Measurements from ENCODE around the gene COX6B2.
A peak's percentile ranks its signal among the peaks of the same experiment; 100 is the strongest.

The COX6B2 gene

DNA sequence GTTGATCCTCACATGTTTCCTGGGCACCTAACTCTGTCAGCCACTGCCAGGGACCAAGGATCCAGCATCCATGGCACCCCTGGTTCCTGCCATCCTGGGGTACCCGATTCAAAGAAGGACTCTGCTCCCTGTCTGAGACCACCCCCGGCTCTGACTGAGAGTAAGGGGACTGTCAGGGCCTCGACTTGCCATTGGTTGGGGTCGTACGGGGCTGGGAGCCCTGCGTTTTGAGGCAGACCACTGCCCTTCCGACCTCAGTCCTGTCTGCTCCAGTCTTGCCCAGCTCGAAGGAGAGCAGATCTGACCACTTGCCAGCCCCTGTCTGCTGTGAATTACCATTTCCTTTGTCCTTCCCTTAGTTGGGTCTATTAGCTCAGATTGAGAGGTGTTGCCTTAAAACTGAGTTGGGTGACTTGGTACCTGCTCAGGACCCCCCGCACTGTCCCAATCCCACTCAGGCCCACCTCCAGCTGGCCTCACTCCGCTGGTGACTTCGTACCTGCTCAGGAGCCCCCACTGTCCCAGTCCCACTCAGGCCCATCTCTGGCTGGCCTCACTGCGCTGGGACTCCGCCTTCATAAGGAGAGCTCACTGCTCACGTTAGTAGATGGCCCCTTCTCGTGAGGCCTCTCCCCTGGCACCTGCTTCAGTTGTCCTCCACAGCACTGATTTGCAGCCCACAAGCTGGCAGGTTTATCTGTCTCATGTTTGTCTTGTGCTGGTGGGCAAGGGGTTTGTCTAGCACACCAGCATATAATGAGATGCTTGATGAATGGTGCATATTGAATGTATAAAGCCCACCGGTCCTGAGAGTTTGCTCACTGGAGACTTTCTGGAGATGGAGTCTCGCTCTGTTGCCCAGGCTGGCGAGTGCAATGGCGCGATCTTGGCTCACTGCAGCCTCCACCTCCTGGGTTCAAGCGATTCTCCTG lies 35.1 kb upstream of the COX6B2 start:
- Histone ChIP-seq H3K9me3 (ENCODE audit: insufficient read depth, low read depth, low read length) (no peaks in the 10 kb centered on the region), H3K4me3 (ENCODE audit: low read length) (peak overlapping the region; percentile 32; the same call in 1 of the 2 replicates), H3K27me3 (ENCODE audit: insufficient read depth, low read length) (no peaks in the 10 kb centered on the region), H3K36me3 (ENCODE audit: insufficient read depth, low read depth, low read length) (peaks cover 42% of the 10 kb centered on the region), H3K4me1 (ENCODE audit: insufficient read depth, low read length) (peaks cover 46% of the 10 kb centered on the region), H3K9ac (ENCODE audit: low read depth, low read length) (no peak overlapping the region; the same call in 1 of the 2 replicates), H3K27ac (ENCODE audit: low read length) (no peak overlapping the region)

DNA sequence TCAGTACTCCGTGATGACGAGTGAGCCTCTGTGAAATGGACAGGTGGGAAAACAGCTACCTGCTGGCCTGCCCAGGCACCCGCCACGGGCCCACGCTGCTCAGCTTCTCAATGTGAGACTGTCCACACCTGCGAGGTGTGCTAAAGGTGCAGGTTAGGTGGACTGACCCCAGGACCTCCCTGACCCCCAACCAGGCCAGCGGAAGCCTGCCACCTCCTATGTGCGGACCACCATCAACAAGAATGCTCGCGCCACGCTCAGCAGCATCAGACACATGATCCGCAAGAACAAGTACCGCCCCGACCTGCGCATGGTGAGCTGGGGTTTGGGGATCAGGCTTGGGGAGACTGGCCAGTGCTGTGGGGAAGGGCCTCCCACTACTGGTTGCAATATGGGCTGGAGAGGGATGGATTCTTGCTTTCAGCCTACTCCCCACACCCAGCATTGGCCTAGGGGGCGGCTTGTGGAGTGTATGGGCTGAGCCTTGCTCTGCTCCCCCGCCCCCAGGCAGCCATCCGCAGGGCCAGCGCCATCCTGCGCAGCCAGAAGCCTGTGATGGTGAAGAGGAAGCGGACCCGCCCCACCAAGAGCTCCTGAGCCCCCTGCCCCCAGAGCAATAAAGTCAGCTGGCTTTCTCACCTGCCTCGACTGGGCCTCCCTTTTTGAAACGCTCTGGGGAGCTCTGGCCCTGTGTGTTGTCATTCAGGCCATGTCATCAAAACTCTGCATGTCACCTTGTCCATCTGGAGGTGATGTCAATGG lies 33.4 kb upstream of the COX6B2 start:
- peaks cover 5% of the 10 kb centered on the region for H3K27me3 ChIP-seq (ENCODE audit: insufficient read depth, low read length)
- H3K27ac ChIP-seq (ENCODE audit: low read length): no peak overlapping the region
- H3K4me1 ChIP-seq (ENCODE audit: insufficient read depth, low read length): peaks cover 44% of the 10 kb centered on the region
- peaks cover 42% of the 10 kb centered on the region for H3K36me3 ChIP-seq (ENCODE audit: insufficient read depth, low read depth, low read length)
- peak overlapping the region; percentile 99 for H3K4me3 ChIP-seq (ENCODE audit: low read length)
- H3K9ac ChIP-seq (ENCODE audit: low read depth, low read length): peak overlapping the region; percentile 100
- H3K9me3 ChIP-seq (ENCODE audit: insufficient read depth, low read depth, low read length): no peaks in the 10 kb centered on the region

GRCh38 chr19:55386493-55386971 lies 32.0 kb upstream of the COX6B2 start:
- peaks cover 18% of the 10 kb centered on the region for H3K27me3 ChIP-seq (ENCODE audit: insufficient read depth, low read length)
- H3K27ac ChIP-seq (ENCODE audit: low read length): peak overlapping the region; percentile 87
- peaks cover 37% of the 10 kb centered on the region for H3K4me1 ChIP-seq (ENCODE audit: insufficient read depth, low read length)

GRCh38 chr19:55385724-55386492 lies 31.4 kb upstream of the COX6B2 start, which contains the start of gene RPL28:
Gene RPL28 (plus strand): TSS chr19:55385932. CDS start chr19:55386358, 426 bp downstream.
- H3K4me1 ChIP-seq (ENCODE audit: insufficient read depth, low read length): peaks cover 31% of the 10 kb centered on the region
- peaks cover 42% of the 10 kb centered on the region for H3K36me3 ChIP-seq (ENCODE audit: insufficient read depth, low read depth, low read length)
- H3K9me3 ChIP-seq (ENCODE audit: insufficient read depth, low read depth, low read length): no peaks in the 10 kb centered on the region
- peak within 1 kb of the TSS; percentile 87 for H3K27ac ChIP-seq (ENCODE audit: low read length)
- H3K27me3 ChIP-seq (ENCODE audit: insufficient read depth, low read length): peaks cover 21% of the 10 kb centered on the region
- peak within 1 kb of the TSS; percentile 100 for H3K9ac ChIP-seq (ENCODE audit: low read depth, low read length)
- H3K4me3 ChIP-seq (ENCODE audit: low read length): peak within 1 kb of the TSS; percentile 99

More at GRCh38 chr19:55386493-55386971, 32.0 kb upstream of the COX6B2 start:
- Histone ChIP-seq H3K9me3 (ENCODE audit: insufficient read depth, low read depth, low read length) (no peaks in the 10 kb centered on the region), H3K36me3 (ENCODE audit: insufficient read depth, low read depth, low read length) (peaks cover 42% of the 10 kb centered on the region), H3K9ac (ENCODE audit: low read depth, low read length) (peak overlapping the region; percentile 100), H3K4me3 (ENCODE audit: low read length) (peak overlapping the region; percentile 99)

DNA sequence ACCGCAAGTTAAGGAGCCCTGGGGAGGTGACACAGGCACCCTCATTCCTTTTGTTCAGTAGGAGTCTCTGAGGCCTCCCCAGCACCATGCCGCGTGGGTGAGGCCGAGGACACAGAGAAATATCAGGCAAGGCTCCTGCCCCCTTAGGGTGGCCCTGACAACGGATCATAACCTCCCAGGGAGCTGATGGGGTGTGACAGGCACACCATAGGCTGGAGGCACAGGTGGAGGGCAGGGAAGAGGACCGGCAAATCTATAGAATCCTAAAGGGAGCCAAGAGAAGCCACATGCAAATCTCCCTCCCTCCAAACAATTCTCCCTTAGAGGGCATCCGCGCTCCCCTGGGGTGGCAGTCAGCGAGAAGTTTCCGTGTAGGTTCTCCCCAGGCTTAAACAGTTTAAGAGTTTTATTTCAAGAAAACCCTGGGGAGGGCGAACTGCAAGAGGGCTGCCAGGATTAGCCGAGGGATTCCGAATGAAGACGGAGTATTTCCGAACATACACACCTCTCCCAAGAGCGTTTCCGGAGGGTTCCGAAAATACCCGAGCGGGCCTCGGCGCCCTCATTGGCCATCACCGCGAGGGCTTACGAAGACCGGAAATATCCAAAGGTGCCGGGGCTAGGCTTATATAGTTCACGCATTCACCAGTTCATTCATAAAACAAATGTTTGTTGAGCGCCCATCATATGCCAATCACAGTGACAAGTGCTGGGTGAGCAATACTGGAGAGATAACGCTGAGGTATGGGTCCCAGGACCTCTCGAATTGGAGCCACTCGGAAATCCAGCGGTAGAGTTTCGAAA lies 30.6 kb upstream of the COX6B2 start:
- H3K27me3 ChIP-seq (ENCODE audit: insufficient read depth, low read length): peaks cover 21% of the 10 kb centered on the region
- peak overlapping the region; percentile 71 for H3K27ac ChIP-seq (ENCODE audit: low read length)
- peaks cover 38% of the 10 kb centered on the region for H3K36me3 ChIP-seq (ENCODE audit: insufficient read depth, low read depth, low read length)
- H3K4me3 ChIP-seq (ENCODE audit: low read length): peak overlapping the region; percentile 99
- no peaks in the 10 kb centered on the region for H3K9me3 ChIP-seq (ENCODE audit: insufficient read depth, low read depth, low read length)
- peaks cover 31% of the 10 kb centered on the region for H3K4me1 ChIP-seq (ENCODE audit: insufficient read depth, low read length)
- H3K9ac ChIP-seq (ENCODE audit: low read depth, low read length): peak overlapping the region; percentile 100; the same call in 1 of the 2 replicates

DNA sequence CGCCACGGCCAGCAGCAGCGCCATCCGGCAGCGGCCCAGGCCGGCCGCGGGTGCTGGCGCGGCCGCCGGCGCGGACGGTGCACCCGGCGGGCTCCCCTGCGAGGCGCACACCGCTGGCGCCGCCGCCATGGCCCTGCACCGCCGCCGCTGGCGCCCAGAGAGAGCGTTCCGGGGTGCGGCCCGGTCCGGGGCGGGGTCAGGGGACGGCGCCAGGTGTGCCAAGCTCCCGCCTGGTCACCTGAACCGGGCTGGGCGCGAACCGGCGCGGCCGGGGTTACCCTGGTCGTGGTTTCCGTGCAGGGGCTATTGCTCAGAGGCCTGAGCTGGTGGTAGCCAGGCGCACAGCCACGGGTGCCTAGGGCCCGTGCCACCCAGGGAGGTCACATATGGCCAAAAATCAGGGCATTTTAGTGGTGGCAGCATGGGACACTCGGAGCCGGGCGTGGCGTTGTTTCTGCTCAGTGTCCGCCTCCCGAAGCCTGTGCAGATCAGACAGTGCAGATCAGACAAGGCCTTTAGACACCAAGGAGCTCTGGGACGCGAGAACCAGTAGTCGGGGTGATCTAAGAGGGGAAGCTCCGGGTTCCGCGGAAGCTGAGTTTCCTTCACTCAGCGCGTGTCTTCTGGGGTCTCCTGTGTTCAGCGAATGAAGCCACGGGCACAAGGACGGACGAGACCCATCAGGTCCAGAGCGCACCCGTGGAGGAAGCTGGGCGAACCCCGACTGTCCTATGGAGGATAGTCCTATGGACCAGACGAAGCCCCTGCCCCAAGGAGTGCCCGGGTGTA lies 29.8 kb upstream of the COX6B2 start, which contains the start of gene TMEM238:
TSS of gene TMEM238 (minus strand) at position 162 of the 789 bp plus-strand sequence. CDS start at position 129, 33 bp downstream.
- peak within 1 kb of the TSS; percentile 99 for H3K4me3 ChIP-seq (ENCODE audit: low read length)
- peaks cover 30% of the 10 kb centered on the region for H3K36me3 ChIP-seq (ENCODE audit: insufficient read depth, low read depth, low read length)
- peaks cover 28% of the 10 kb centered on the region for H3K4me1 ChIP-seq (ENCODE audit: insufficient read depth, low read length)
- H3K9me3 ChIP-seq (ENCODE audit: insufficient read depth, low read depth, low read length): no peaks in the 10 kb centered on the region
- peaks cover 27% of the 10 kb centered on the region for H3K27me3 ChIP-seq (ENCODE audit: insufficient read depth, low read length)
- H3K9ac ChIP-seq (ENCODE audit: low read depth, low read length): peak within 1 kb of the TSS; percentile 100; the same call in 1 of the 2 replicates
- H3K27ac ChIP-seq (ENCODE audit: low read length): peak within 1 kb of the TSS; percentile 71

GRCh38 chr19:55383279-55384130 lies 29.0 kb upstream of the COX6B2 start:
- Histone ChIP-seq H3K4me1 (ENCODE audit: insufficient read depth, low read length) (peaks cover 21% of the 10 kb centered on the region), H3K9me3 (ENCODE audit: insufficient read depth, low read depth, low read length) (no peaks in the 10 kb centered on the region), H3K27ac (ENCODE audit: low read length) (no peak overlapping the region)

DNA sequence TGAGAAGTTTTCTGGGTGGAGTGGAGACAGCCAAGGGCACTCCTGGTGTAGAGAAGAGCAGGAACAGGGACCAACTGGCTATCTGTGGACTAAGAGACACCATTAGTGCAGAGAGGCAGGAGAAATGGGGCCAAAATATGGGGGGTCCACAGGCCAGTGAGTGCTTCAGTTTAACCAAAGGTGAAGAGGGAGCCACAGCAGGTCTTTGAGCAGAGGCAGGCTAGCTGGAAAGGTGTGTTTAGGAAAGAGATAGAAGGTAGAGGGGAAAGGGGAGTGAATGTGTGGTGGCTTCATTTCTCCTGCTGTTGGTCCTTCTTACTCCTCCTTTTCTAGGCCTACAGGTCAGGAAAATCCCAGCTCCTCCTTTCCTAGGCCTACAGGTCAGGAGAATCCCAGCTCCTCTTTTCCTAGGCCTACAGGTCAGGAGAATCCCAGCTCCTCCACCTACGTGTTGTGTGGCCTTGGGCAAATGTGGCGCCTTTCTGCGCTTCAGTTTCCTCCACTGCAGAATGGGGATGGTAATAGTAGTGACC lies 28.1 kb upstream of the COX6B2 start:
- Histone ChIP-seq H3K36me3 (ENCODE audit: insufficient read depth, low read depth, low read length) (peaks cover 13% of the 10 kb centered on the region), H3K9ac (ENCODE audit: low read depth, low read length) (no peak overlapping the region), H3K27ac (ENCODE audit: low read length) (no peak overlapping the region), H3K27me3 (ENCODE audit: insufficient read depth, low read length) (peaks cover 45% of the 10 kb centered on the region), H3K4me3 (ENCODE audit: low read length) (peak overlapping the region; percentile 68; the same call in 1 of the 2 replicates), H3K4me1 (ENCODE audit: insufficient read depth, low read length) (peaks cover 14% of the 10 kb centered on the region), H3K9me3 (ENCODE audit: insufficient read depth, low read depth, low read length) (no peaks in the 10 kb centered on the region)

More at GRCh38 chr19:55383279-55384130, 29.0 kb upstream of the COX6B2 start:
- peak overlapping the region; percentile 66; the same call in 1 of the 2 replicates for H3K9ac ChIP-seq (ENCODE audit: low read depth, low read length)
- peaks cover 22% of the 10 kb centered on the region for H3K36me3 ChIP-seq (ENCODE audit: insufficient read depth, low read depth, low read length)
- H3K27me3 ChIP-seq (ENCODE audit: insufficient read depth, low read length): peaks cover 36% of the 10 kb centered on the region
- H3K4me3 ChIP-seq (ENCODE audit: low read length): peak overlapping the region; percentile 99

GRCh38 chr19:55382013-55382412 lies 27.5 kb upstream of the COX6B2 start:
- Histone ChIP-seq H3K27me3 (ENCODE audit: insufficient read depth, low read length) (peaks cover 51% of the 10 kb centered on the region), H3K36me3 (ENCODE audit: insufficient read depth, low read depth, low read length) (peaks cover 7% of the 10 kb centered on the region), H3K9ac (ENCODE audit: low read depth, low read length) (no peak overlapping the region), H3K27ac (ENCODE audit: low read length) (no peak overlapping the region), H3K4me3 (ENCODE audit: low read length) (no peak overlapping the region), H3K9me3 (ENCODE audit: insufficient read depth, low read depth, low read length) (no peaks in the 10 kb centered on the region), H3K4me1 (ENCODE audit: insufficient read depth, low read length) (peaks cover 8% of the 10 kb centered on the region)
